Mesenteric fat pad (tissue), 1 donor: ENCODE results near the gene E2F1. TPM values are rescaled to one million over a fixed set of nuclear protein-coding genes. Genes with fewer than 3 reads are reported as not detected.

Experiments used
- DNase-seq: peaks from one replicate; pipeline ENCODE4 v3.0.0-alpha.2; 2020; ENCODE audit warnings: low spot score
- total RNA-seq: library from RNA; stranded (reverse); fragmentation: NEBNext Ultra II Directional; extraction: Animal tissue kit (Norgen Biotek cat#: 25700); gene quantifications from one replicate; pipeline ENCODE4 v1.2.1, GENCODE V29; 2021
- donor health status: DM: yes; HTN: yes; CAD: no.

The E2F1 gene
- total RNA-seq, 1 donor from 2014 or later: 2.3 TPM

DNA sequence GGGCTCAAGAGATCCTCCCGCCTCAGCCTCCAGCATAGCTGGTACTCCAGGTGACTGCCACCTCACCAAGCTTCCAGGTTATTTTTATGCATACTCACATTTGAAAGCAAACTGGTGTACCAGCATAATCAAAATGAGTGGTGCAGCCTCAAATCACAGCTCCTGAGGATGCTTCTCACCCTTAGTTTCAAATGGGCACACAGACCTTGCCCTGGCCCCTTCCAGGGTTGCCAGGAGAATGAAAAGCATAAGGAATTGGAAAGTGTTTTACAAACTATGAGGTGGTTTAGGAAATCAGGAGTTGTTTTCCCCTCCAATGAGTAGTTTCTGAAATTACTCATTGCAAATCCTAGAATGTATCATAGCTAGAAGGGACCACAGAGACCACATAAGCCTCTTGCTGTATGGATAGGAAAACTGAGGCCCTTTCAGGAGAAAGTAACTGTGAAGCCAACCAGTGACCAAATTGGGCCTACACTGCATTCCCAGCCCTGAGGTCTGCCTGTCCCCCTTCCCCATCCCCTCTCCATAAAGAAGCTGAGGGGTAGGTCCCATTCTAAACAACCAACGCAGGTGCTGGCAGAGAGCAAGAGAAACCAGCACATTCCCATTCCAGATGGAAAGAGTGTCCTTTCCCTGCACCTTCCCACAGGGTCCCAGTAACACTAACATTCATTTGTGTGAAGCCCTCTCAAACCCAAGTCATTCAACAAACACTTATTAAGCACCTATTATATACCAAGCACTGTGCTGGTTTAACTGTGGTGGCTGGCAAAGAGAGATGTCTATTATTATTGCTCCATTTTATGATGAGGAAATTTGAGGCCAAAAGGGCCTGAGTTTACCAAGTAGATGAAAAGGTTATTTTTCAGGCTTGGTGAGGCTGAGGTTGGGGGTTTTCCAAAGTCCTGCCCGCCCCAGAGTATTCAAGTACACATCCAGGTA, 2.1 kb upstream of the E2F1 start:
- no peak for DNase-seq

DNA sequence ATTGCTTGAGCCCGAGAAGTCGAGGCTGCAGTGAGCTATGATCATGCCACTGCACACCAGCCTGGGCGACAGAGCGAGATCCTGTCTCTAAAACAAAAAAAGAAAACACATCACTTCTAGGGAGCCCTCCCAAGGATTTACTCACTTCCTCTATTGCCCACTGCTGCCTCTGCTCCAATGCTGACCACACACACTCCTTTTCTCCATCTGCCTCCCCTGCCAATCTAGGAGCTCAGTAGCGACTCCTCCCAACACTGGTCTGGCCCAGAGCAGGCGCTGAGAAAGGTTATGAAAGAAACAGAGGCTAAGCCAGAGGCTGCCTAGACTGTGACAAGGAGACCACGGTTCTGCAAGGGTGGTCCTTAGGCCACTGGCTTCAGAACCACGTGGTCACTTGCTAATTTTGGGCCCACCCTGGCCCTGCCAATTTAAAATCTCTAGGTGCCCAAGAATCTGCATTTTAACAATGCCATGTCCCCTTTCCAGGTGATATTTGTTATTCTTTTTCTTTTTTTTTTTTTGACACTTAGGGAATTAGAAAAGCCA, 1.3 kb upstream of the E2F1 start:
- no peak for DNase-seq

DNA sequence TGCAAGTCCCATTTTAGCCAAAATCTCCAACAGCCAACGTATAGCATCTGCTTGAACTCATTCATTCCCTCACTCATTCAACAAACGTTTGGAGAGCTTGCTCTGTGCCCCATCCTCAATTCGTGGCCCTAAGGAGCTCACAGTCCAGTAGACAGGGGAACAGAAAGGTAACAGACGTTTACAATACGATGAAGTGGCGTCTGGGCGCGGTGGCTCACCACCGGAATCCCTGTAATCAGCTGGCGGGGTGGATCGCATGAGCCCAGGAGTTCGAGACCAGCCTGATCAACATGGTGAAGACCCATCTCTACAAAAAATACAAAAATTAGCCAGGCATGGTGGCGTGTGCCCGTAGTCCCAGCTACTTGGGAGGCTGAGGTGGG, 790 bp upstream of the E2F1 start:
- no peak for DNase-seq

DNA sequence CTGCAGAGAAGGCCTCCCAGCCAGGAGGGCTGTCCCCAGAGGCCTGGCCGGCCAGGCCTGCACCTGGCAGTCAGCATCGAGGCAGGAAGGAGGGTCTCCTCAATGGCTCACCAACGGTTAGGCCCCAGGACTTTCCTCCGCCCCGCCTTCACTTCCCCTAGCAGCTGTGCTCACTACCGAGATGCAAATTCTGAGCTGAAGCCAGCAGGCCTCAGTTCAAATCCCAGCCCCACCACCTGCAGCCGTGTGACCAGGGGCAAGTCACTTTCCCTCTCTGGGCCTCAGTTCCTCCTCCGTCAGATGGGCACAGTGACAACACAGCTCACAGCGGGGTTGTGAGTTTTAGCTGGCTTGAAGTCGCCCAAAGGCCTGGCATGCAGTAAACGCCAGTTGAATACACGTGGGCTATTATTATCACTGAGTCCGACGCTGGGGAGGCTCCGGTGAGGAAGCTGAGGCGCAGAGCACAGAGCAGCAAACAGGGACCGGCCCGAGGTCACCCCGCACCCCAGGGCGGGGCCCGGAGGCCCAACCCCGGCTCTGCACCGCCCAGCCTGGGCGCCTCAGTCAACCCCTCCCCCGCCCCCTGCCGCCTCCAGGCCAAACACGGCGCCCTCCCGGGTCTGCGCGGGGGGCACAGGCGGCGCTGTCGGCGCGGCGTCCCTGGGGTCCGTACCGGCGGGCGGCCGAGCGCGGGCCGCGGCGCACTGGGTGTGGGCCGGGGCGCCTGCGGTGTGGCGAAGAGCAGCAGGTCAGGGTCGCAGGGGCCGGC, 671 bp downstream of the E2F1 start:
- no peak for DNase-seq

DNA sequence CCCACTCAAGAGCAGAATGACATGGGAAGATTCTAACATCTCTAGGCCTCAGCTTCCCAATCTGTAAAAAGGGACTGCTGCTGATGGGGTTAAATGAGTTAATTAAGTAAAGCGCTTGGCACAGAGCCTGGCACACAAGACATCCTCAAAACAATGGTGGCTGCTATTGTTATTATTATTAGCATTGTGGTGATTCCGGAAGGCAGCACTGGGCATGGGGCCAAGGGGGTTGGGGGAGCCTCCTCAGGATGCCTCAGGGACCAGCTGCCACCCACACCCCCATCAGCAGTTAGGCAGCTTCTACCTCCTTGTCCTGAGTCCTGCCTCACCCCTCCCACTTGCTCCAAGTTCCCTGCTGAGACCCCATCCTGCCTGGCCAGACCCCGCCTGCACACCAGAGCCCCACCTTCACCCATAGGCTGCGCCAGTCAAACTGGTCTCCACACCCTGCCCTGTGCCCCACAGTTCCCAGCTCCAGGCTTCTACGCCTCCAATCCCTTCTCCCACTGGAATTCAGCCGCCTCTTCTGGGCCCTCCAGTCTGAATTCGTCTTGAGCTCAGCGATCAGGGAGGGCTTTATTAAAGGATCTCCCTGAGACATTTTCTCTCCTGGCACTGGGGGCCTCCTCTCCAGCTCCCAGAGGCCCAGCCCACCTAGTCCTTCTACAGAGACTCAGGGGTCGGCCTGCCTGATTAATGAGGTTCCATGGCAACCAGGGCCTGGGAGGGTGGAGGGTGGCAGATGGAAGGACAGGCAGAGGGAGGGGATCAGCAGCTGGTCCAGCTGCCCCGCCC, 1.5 kb downstream of the E2F1 start:
- DNase-seq: no peak

DNA sequence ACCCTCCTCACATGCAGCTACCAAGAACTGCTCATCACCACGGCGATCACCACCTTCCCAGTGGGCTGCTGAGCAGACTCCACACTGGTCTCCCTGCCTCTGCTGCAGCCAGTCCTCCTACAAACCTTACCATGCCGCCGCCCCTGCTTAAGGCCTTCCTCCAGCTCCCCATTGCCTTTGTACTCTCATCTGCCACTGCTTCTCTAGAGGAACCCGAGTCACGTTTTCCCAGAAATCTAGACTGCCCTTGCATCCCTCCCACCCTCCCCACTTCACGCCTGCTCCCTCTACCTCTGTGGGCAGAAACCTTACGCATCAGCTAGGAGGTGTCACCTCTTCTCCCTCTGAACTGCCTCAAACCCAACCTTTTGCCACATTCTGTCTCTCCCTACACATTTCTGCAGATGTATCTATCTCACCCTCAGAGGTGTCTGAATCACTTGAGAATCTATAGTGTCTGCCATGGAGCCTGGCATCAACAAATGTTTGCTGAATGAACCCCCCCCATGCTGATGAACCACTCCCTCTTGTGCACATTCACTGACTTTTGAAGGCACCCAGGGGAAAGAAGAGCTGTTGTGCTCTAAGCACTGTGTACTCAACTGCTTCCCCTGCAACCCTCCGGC, 4.3 kb downstream of the E2F1 start:
- no peak for DNase-seq

DNA sequence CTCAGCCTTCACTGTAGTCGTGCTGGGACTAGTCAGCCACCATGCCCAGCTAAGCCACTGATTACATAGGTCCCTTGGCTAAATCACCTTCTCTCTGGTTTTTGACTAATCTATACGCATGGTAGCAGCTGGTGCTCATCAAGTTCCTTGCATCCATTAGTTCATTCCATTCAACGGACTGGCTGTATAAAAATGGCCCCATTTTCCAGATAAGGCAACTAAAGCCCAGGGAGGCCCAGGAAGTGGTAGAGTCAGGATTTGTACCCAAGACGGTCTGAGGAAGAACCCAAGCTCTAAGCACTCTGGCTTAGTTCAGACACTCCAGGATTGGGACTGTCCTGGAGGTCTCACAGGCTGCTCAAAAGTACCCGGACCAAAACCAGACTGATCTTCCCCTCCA, 4.9 kb downstream of the E2F1 start:
- no peak for DNase-seq

DNA sequence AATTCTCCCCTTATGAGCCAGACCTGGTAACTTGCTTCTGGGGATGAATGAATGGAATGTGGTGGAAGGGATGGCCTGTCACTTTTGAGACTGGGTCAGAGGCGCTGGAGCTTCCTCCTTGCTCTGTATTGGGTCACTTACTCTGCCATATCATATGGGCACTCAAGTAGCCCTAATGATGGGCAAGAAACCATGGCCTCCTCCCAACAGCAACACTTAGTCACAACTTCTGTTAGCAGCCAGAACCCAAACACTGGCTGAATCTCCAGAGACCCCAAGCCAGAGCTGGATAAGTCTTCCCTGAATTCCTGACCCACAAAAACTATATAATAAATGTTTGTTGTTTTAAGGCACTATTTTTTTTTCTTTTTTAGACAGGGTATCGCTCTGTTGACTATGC, 5.5 kb downstream of the E2F1 start:
- DNase-seq: no peak

DNA sequence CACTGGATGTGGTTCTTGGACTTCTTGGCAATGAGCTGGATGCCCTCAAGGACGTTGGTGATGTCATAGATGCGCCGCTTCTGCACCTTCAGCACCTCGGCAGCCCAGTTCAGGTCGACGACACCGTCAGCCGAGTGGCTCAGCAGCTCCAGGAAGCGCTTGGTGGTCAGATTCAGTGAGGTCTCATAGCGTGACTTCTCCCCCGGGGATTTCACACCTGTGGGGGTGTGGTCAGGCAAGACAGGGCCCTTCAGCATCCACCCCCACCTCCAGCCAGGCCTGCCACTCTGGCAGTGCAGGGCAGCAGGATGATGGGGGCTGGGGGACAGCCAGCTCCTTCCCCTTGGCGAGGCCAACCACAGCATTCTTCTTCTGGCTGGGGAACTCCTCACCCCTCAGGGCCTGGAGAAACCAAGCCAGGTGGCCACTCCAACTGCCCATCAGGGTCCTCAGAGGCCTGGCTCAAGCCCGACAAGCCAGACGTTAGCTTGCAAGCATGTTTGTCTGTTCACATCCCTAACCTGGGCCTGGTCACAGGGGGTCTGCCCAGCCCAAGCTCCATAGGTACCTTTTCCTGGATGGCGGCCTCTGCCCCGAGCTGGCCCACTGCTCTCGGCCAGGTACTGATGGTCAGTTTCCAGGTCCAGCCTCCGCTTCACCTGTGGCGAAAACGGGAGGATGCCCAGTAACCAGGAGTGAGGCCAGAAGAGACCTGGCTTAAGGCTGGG, 6.3 kb downstream of the E2F1 start:
- DNase-seq: no peak

DNA sequence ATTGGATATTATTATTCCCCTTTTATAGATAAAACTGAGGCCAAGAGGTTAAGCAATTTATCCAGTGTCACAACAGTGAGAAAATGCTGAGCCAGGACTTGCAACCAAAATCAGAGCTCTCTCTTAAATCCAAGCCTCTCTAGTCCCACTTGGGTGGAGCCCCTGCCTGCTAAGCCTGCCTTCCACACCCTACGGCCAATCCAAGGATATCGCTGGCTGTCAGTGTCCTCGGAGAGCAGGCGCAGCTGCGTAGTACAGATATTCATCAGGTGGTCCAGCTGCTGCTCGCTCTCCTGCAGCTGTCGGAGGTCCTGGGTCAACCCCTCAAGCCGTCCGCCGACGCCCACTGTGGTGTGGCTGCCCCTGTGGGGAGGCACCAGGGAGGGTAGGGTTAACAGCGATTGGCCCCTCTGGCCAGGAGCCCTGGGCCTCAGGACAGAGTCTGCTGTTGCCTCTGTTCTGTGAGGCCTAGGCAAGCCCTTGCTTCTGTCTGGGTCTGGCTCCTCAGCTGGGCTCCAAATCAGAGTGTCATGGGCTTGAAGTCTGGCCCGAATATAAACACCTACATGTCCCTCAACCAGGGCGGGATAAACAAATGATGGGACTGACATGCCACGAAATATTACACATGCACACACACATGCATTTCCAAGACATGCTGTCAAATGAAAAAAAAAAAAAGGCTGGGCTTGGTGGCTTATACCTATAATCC, 8.0 kb downstream of the E2F1 start:
- no peak for DNase-seq

DNA sequence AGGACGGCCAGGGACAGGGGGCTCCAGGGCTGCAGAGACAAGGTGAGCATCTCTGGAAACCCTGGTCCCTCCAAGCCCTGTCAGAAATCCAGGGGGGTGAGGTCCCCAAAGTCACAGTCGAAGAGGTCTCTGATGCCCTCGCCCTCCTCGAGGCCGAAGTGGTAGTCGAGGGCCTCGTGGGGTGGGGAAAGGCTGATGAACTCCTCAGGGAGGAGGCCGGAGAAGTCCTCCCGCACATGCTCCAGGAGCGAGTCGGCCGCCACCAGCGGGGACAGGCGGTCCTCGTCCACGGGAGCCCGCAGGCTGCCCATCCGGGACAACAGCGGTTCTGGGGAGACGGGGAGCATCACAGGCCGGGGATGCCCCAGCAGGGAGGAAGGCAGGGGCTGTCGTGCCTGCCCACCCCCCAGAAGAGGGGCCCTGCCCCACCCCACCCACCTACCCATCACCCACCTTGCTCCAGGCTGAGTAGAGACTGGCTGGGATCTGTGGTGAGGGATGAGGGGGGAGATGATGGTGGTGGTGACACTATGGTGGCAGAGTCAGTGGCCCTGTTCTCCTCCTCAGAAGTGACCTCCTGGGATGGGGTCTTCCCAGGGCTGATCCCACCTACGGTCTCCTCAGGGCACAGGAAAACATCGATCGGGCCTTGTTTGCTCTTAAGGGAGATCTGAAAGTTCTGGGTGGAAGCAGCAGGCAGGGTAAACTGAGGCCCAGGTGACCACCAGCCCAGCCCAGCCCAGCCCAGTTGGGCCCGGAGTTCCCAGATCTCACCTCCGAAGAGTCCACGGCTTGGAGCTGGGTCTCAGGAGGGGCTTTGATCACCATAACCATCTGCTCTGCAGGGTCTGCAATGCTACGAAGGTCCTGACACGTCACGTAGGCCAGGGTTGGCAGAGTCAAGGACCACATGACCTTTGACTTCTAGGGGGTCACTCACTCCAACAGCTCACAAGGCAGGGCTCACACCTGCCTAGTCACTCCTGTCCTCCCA, 9.2 kb downstream of the E2F1 start:
- DNase-seq: no peak

DNA sequence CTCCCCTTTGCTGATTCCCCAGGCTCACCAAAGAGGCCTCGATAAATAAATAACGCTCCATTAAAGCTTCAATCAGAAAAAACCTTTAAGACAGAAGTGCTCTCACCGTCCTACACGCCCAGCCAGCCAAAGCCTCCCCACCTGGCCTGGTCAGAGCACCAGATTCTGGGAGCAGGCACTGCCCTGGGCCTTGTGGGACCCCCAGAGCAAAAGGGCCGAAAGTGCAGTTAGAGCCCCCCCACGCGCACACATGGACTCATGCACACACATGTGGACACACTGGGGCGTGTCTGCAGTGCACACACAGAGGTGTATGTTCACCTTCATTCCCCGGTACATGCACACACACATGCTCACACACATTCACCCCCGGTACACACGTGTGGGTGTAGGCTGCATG, 10.1 kb downstream of the E2F1 start:
- DNase-seq: no peak

DNA sequence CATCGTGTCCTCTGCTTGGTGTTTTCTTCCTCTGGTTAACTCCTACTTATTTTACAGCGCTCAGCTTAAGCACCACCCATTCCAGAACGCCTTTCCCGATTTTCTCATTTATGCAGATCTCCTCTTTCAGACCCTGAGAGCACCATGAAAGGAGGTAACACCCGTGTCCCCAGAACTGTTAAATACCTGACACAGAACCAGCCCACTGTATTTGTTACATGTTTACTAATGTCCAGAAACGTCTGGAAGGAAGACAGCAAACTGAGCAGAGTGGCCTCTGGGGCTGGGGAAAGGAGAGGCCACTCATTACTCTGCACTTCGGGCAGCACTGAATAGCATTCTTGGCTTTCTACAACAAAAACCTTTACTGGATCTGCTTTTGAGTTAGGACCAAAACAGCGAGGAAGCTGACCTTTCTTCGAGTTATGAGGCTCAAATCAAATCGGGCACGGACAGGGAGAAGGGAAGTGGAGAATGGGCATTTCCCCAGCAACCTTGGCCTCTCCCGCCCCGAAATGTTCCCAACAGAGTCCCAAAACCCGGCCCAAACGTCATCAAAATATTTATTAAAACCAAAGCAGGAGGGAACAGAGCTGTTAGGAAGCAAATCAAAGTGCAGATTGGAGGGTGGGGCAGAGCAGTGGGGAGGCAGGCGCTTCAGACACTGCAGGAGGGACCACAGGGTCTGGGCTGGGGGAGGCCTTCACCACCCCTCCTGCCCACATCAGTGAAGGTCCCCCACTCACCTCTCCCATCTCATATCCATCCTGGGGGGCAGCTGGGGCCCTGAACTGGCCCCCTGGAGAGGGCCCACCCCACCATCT, 10.8 kb downstream of the E2F1 start:
- DNase-seq: no peak

DNA sequence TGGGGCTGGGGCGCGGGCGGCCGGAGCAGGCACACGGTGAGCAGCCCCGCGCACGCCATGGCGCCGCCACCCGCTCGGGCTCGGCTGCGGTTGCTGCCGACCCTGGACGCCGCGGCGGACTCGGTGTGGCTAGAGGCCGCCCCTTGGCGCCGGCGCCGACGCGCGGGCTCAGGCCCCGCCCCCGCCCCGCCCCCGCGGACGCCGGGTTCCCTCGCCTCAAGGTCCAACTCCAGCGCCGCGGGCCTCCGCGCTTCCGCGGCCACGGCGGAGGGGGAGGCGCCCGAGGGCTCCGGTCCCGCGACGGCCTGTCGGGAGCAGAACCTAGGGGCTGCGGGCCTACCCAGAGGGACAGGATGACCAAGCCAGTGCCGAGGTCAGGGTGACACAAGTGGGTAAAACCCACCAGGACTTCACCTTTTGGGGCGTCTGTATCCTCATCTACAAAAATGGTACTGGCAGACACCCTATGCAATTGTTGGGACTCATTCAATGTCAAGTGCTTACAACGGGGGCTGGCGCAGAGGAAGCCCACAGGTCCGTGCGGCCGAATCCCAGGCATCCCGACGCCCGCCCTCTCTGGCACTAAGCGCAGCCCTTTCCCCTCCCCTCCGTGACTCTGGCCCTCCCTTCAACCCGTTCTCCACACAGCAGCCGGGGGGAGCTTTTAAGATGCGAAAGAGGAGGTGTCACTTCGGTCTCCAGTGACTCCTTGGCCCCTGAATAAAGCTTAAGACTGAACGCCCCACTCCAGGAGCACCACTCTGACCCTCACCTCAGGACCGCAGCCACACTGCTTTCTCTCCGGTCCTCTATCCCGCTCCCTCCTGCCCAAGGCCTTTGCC, 11.7 kb downstream of the E2F1 start, which contains the start of gene NECAB3:
NECAB3 (minus strand) TSS at position 135 of the 842 bp plus-strand sequence; CDS start at position 59, 76 bp downstream.
- peak; percentile 95 for DNase-seq

DNA sequence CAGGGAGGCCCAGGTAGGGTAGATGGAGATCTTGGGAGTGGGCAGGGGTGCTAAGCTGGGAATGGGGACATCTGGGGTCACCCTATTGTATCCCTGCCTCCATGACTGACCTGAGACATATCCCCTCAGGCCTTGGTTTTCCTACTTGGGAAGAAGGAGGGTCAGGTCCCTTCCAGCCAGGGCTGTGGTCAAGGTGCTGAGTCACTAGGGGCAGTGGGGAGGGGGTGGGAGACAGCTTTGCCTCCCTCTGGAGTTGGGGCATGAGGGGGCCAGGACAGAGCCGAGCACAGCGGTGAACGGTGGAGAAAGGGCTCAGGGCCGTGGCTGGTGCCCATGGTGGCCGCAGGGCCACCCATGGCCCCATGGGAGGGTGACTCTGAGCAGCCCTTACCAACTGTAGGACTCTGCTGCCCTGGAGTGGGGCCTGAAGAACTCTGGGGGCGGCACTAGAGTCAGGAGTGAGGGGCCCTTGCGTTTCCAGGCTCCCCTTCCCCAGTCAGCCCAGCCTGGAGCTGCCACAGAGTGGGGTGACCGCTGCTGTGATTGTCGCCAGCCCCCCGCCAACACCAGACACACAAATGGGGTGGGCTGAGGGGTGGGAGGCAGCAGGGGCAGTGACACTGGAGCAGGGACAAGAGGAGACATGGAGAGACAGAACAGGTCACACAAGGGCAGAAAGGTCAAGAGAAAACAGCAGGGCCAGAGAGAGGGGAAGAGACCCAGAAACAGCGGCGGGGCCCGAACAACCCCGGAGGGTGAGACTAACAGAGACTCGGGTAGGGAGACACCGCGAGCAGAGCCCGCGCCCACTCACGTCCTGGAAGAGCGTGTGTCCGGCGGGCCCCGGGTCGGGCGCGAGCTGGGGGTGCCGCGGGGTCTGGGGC, 12.5 kb downstream of the E2F1 start:
- DNase-seq: no peak

DNA sequence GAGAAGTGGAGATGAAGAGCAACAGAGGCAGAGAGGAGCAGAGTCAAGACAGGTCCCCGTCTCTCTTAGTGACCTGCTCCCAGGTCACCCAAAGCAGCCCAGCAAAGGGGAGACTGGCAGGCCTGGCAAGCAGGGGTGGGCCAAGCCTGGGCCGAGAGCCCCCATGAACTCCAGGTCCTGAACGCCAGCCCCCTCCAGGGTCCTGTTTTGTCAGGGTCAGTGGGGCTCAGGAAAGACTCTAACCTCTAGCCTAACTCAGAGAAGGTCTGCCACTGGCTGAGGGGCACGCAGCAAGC, 13.1 kb downstream of the E2F1 start:
- no peak for DNase-seq
